Measurements from ENCODE around the gene DDX28.
"Not testable (repeated sequence)": the region's sequence is repeated elsewhere in the genome, so short reads cannot be mapped to it uniquely, and the experiment has no call there.

Gene DDX28

GRCh38 chr16:67993207-67994039 lies 29.6 kb downstream of the DDX28 start:
- DNase-seq, result peak; percentile 94

- no peak for DNase-seq
These were observed 30.3 kb downstream of the DDX28 start for GRCh38 chr16:67992661-67993206.

GRCh38 chr16:67990018-67990386 lies 33.0 kb downstream of the DDX28 start:
- no peak for DNase-seq

- DNase-seq, result no peak
These were observed 33.6 kb downstream of the DDX28 start for GRCh38 chr16:67989322-67990017.

GRCh38 chr16:67988675-67989074 lies 34.4 kb downstream of the DDX28 start:
- DNase-seq, result no peak

- no peak for DNase-seq
These were observed 35.4 kb downstream of the DDX28 start for GRCh38 chr16:67987460-67988160.

- DNase-seq, result no peak
These were observed 36.1 kb downstream of the DDX28 start for GRCh38 chr16:67986949-67987348.

- no peak for DNase-seq
These were observed 40.9 kb downstream of the DDX28 start for GRCh38 chr16:67982011-67982696.

GRCh38 chr16:67979955-67980678 lies 42.9 kb downstream of the DDX28 start, which contains the start of gene DPEP3:
Gene DPEP3, minus strand, starts transcription at chr16:67980499. Its CDS starts 119 bp downstream, at chr16:67980380.
- DNase-seq, result no peak

- DNase-seq, result no peak
These were observed 45.4 kb downstream of the DDX28 start for GRCh38 chr16:67977469-67978227.

GRCh38 chr16:67977005-67977404 lies 46.0 kb downstream of the DDX28 start:
- DNase-seq, result no peak

- no peak for DNase-seq
These were observed 46.8 kb downstream of the DDX28 start for GRCh38 chr16:67976205-67976604.

GRCh38 chr16:67975321-67976105 lies 47.5 kb downstream of the DDX28 start:
- no peak for DNase-seq

GRCh38 chr16:67972285-67972684 lies 50.7 kb downstream of the DDX28 start:
- not testable (repeated sequence) for DNase-seq

GRCh38 chr16:67971111-67971510 lies 51.9 kb downstream of the DDX28 start:
- no peak for DNase-seq

All from retina (tissue), 1 donor.